Anterior cingulate cortex (tissue), 58 donors: ENCODE results near the gene SCN7A.

ENCODE experiments used
- DNase-seq, 58 donors: peaks; one replicate each; lab custom pipeline; 2025; lab: John Stamatoyannopoulos, UW

Gene SCN7A

DNA sequence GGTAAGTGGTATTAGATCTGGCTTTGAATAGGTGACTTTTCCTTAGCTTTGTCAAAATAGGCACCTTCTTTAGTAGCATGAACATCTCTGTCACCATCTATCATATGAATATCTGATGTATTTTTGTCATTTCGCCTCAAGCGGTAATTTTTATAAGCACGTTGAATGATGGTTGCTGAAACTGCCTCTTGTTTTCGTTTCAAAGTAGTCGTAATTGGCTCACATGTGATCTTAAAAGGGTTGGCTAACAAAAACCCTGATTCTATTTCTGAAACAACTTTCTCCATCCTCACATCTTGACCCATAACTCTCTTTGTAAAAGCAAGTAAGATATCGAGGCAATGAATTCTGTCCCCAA, 88.5 kb downstream of the SCN7A start:
- no peak for DNase-seq

DNA sequence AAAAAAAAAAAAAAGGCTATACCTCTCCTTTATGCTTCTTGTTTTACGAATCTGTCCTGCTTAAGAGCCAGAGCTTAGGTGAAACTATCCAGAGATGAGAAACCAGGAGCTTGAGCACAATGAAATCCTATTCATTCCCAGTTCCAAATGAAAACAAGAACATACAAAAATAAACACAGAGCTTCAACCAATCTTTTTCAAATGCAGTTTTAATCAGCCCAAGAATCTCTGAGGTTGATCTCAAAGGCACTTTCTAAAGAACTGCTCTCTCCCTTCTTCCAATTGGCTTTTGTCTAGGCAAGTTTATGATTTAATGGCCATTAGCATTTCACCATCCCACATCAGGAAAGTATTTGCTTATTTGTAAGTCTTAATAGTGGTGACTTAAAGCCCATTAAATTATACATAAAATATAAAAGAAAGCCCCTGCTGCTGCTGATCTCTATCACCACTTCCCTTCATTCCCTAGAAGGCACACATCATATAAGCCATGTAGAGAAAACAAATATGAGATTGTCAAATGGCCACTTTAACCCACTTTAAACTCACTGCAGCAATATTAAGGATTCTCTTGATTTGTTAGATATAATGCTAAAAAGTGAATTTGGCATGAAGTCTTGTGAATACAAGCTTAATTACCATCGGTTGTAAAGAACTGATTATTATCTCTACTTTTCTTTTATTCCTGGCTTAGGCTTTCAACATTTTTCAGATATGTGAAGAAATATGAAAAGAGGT, 89.0 kb downstream of the SCN7A start:
- no peak for DNase-seq

DNA sequence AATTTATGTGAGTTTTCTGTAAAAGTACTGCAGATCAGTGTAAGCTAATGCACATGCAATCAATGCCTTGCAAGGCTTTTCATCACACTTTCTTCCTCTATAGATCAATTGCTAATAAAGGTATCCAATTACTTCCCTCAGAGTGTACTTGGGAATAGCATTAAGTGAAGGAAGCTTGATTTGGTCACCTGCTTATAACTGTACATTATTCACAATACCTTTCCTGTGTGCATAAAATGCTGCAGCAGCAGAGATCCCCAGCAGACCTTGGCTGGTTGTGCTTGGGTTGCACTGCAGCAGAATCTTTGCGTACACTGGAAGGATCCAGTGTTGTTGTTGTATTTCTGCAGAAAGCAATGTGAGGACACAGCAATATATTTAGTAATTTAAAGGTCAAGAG, 99.8 kb downstream of the SCN7A start:
- DNase-seq = no peak

DNA sequence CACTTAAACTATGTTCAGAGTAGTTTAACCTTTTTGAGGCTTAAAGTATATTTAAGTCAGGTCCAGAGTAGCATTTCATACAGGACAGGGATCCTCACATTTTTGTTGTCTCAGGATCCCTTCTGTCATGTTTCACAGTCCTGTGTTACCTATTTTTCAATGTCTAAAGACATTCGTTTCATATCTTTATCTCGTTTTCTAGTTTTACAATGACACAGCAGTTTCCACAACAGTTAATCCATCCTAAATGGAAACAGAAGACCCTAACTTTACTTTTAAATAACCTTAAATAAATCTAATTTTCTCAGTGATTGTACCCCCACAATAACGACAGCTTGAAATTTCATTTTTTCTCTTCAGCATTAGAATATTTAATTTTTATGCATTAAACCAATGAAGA, 101.0 kb downstream of the SCN7A start:
- DNase-seq = no peak

DNA sequence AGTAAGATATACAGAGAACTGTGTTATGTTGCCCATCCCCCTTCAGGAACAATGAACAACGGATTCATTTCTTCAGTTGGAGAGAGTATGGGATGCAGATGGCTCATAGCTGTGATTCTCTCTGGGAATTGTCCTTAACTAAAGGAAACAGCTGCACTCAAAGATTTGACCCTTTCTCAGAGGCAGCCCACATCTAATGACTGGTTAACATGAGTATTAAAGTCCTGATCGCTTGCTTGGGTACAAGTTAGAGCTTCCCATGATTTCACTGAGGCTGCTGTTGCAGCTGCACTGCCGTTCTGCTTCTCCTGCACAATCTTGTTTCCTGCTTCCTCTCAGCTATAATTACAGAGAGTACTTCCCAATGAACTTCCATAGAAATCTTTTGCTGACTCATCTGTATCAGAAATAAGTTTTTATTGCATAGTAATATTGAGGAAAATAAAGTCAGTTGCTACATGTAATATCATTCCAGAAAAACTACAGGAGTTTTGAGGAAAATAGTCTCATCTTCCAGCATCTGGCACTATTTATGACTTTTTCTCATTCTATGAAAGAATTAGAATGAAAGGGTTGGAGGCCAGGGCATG, 105.5 kb downstream of the SCN7A start:
- no peak for DNase-seq

DNA sequence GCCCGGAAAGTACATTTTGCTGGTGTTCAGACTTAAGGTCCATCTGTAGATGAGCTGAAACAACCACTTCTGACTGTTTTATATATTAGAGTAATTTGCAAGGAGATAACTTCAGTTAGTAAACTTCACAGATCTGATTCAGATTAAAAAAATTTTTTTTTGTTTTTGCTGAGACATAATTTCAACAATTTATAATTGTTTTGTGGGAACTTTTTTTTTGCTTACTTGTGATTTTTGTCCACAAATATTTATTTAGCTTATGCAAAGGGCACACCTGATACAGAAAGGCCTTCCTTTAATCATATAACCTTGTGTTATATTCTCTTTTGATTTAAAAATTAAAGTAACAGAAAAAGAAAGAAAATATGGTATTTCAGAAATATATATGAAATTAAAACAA, 108.7 kb downstream of the SCN7A start:
- no peak for DNase-seq

DNA sequence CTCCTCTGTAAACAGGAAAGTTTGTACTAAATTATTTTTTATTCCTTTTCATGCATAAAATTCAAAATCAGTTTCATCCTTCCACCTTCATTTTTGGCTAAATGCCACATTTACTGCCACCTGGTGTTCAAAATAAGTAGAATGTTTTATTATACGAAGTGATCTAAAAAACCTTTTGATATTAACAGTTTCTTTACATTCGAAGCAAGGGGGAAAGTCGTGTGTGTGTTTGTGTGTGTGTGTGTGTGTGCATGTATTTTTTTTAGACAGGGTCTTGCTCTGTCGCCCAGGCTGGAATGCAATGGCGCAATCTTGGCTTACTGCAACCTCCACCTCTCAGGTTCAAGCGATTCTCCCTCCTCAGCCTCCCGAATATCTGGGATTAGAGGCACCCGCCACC, 109.3 kb downstream of the SCN7A start:
- DNase-seq = no peak

DNA sequence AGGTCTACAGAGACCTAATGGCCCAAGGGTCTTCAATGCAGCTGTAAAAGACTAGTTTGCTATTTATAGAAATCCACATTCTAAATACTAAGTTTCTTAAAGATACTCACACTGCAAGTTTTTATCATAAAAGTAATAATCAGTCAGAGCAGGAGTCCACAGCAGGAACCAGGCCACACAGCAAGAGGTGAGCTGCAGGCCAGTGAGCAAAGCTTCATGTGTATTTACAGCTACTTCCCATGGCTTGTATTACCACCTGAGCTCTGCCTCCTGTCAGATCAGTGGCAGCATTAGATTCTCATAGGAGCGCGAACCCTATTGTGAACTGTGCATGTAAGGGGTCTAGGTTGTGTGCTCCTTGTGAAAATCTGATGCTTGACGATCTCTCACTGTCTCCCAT, 111.6 kb downstream of the SCN7A start:
- no peak for DNase-seq

DNA sequence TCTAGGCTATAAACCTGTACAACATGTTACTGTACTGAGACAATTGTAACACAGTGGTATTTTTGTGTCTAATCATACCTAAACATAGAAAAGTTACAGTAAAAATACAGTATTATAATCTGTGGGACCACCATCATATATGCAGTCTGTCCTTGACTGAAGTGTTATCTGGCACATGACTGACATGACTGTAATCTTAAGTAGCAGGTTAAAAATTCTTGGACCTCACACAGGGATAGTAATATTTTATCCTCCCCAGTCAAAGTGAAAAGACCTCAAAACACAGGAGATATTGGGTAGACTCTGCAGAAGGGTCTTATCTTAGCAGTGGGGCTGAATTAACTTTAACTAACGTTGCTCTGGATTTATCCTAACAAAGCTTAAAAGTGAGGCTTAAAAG, 113.4 kb downstream of the SCN7A start:
- DNase-seq = no peak

DNA sequence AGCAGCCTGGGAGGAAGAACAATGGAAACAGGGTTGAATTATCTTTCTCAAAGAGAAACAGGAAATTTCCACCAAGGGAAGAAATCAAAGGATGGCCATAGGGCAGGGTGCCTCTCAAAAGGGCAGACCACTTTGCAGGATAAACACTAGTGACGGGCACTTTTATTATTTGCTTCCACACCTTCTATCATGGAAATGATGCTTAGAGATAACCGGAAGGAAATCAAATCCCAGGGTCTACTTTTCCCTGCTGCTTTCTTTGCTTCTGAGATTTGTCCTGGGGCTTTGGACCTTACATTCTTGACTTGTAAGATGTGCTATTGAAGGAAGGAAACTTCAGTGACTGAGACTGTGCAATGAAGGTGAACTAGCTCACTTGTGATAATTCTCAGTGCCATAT, 117.2 kb downstream of the SCN7A start:
- DNase-seq = no peak

DNA sequence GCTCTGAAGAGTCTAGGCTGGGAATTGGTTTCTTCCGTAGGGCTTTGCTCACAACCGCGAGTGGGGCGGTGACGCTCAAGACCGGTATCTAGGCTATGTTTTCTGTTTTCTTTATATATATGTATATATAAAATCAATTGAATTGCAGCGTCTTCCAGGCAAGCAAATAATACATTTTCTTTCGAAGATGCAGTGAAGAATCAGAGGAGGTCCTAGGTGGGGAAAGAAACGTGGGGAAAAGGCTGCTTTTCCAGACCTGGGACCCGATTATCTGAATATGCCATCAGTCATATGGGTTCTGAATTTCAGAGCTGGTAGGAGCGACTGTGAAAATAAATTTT, 117.6 kb downstream of the SCN7A start:
- no peak for DNase-seq

DNA sequence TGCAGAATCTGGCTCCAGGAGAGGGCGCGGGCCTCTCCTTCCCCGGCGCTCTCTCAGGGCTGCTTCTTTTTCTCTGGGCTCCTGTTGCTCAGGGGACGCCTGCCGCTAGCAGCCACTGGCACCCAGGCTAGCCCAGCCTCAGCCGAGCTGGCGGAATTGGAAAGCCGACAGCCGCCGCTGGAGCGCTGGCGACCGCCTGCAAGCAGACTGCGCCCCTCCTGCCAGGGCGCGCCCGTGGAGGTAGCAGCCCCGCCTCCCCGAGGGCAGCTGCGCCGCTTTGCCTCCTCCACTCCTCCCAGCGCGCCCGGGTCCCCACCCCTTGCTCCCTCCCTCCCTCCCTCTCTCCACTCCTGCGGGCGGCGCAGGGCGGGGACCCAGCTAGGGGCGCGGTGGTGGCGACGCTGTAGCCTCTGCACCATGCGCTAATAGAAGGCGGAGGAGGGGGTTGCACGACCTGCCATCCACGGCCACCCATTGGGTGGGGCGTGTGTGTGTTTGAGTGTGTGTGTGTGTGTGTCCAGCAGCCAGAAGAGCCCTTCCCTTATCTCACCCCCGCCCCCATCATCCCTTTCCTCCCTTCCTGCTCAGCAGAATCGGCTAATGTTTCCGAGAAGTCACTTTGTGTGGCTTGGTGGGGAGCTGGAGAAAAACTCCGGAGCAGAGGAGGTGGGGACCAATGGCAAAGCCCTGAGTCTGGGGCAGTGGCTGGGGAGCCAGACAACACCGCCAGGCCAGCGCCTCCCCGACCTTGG, 118.1 kb downstream of the SCN7A start, which contains the start of gene SCN9A:
TSS of gene SCN9A (minus strand) at position 209 of the 752 bp plus-strand sequence. CDS start 64,188 bp downstream, outside the sequence.
- DNase-seq = peak in 54 of 58 donors; percentile 3 to 80 (median 41)

DNA sequence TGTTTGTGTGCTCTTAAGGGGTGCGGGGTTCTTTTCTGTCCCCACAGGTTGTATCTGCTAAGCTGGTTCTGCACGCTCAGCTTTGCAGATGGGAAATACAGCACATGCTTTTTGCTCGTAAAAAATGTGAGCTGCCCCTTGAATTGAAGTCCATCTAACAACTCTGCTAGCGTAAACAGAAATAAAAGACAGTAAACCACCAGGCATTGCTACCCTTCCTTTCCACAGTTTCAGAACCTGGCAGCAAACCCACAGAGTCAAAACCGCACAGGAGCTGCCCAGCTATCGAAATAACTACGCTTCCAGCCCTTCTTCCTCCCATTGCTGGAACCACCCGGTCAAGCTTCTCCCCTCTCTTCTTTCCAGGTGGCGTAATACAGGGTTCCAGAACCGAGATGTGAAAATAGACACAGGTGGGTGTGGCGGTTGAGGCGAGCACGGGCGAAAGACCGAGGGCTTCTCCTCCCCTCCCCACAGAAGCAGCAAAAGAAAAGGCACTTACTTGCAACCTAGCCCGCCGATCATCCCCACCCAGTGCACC, 118.8 kb downstream of the SCN7A start:
- DNase-seq = peak in 10 of 58 donors; percentile 10 to 73 (median 38)

DNA sequence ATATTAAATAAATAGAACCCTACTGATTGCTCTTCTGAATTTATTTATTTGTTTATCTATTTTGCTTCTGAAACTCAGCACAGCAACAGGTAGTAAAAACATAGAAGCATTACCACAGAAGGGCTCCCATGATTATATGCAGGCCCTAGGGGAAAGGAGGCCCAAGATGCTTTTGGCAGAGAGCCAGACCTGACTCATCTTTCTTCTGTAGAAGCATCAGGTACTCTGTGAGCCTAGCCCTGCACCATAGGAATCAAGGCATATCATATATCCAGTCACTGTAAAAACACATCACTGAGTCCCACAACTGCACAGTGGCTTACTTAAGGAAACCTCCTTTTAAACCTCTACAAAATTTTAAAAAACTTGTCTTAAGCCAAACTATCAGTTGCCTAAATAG, 120.1 kb downstream of the SCN7A start:
- peak in 1 of 58 donors; percentile 2 for DNase-seq

DNA sequence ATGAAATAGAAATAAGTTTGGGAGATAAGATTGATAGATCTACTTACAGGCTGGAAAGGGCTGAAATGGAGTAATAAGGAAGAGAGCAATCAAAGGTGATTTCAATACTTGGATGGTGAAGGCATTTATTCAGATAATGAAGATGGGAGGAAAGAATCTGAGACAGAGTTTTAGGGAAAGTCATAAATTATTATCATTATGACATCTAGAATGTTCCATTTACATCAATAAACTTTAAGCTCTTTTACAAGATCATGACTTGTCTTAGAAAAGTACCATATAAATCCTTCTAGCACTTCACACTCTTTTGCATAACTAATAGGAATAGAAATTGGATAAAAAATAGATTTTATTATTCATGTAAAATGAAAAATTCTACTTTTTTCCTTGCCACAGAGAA, 120.5 kb downstream of the SCN7A start:
- DNase-seq = no peak

DNA sequence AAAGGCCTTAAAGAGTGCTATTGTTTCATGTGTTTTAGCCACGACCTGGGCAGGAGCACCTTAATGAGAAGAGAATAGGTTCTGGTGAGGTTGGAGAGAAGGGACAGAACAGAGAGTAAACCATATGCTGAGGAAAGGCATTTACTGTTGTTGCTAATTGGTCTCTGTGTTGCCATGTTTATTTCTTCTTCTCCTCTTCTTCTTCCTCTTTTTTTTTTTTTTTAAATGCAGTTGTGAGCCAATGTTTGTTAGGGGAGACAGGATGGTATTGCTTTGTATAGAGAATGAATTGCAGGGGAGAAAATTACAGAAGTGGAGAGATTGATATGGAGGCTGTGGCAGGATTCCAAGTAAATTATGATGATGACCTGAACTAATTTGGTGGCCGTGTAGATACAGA, 120.9 kb downstream of the SCN7A start:
- no peak for DNase-seq

DNA sequence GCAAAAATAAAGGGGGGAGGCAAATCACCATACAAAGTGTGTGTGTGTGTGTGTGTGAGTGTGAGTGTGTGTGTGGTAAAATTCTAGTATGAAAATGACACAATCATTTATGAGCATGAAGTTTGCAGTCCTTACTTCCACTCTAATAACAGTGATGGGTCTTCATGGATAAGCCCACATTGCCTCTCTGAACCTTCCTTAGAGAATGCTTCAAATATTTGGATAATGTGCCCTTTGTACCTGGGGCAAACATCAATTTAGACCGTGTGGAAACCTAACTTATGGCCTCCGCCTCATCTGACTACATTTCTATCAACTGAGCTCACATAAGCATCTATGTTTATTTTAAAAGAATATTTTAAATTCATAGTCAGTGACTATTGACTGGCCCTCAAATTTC, 122.0 kb downstream of the SCN7A start:
- DNase-seq = no peak

DNA sequence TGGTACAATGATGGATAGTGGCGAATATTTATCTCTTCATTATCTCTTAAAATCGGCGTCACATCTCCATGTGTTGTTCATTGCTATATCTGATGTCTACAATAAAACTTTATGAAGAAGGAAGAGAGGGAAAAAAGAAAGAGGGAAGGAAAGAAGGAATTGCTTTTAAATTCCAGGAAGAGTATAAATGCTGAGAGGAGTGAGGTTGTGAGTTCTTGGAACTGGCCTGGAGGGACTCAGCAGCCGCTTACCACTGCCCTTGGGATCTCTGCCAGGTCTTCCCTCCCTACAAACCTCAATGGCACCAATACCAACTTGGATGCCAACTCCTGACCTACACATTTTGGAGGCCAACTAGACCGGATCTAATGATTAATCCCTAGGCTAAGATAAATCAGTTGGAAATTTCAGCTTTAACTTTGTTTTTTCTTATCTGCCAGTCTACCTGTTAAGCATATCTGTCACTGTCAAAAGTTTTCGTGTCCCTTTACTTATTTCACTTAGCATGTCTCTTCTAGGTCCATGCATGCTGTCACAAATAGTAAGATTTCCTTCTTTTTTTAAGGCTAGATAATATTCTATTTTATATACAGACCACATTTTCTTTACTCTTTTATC, 128.1 kb downstream of the SCN7A start:
- no peak for DNase-seq

DNA sequence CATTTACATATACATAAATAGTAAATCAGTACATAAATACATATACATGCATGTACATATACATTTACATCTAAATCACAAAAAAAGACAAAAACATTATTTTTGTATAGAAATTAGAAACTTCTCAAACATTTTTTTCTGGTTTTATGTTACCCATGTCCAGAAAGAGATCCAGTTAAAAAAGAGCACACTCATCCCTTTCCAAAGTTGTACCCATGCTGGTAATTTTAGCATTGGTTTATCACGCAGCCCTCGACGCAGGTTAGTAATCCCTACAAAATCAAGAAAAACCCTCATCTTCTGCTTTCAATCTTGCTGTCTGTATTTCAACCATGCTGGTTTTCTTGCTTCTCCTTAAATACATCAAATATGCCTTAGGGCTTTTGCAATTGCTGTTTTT, 128.8 kb downstream of the SCN7A start:
- no peak for DNase-seq

DNA sequence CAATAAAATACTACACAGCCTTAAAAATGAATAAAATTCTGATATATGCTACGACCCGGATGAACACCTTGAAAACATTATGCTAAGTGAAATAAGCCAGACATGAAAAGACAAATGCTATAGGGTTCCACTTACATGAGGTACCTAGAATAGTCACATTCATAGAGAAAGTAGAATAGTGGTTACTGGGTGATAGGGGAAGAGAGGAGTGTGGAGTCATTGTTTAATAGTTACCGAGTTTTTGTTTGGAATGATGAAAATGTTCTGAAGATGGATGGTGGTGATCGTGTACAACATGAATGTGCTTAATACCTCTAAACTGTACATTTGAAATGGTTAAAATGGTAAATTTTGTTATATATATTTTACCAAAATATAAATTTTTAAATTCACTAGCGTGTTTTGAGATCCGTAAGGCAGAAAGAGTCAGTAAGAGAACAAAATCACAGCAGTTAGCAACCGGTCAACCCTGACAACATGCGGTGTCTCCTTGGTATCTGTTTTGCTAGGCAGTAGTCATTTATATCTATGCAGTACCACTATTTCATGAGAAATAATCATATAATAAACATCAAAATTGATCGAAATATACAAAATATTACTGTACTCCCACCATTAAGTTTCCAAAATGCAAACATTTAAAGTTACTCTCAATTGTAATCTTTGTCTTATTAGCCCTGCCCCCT, 129.4 kb downstream of the SCN7A start:
- DNase-seq = no peak
